Measurements from ENCODE around the gene C1orf35.

- TF ChIP-seq CTCF (IDR thresholded peaks at IDR 0.05; ENCODE audit: insufficient read depth, low read length) (no peak), POLR2AphosphoS5 (IDR thresholded peaks at IDR 0.05; ENCODE audit: low read depth) (no peak), REST (IDR thresholded peaks at IDR 0.05; ENCODE audit: insufficient replicate concordance, low read depth) (no peak)
Observed at GRCh38 chr1:228084797-228085196, 18.3 kb downstream of the C1orf35 start.
